Left ventricle myocardium inferior (tissue), 1 donor: Measurements from ENCODE around the gene OR52J3. TPM values are rescaled to one million over a fixed set of nuclear protein-coding genes. Genes with fewer than 3 reads are reported as not detected.

ENCODE experiments used
- DNase-seq: peaks from one replicate; pipeline ENCODE4 v3.0.0-alpha.2; 2020
- H3K27ac ChIP-seq: fragments of 200-600 bp; replicated peaks from 2 replicates; pipeline ENCODE4 v1.8.0; 2021
- H3K27me3 ChIP-seq: fragments of 200-600 bp; 2 replicates; pipeline ENCODE4 v1.8.0; 2021; ENCODE audit warnings: low read depth
- H3K36me3 ChIP-seq: fragments of 200-600 bp; 2 replicates; pipeline ENCODE4 v1.8.0; 2021
- H3K4me1 ChIP-seq: fragments of 200-600 bp; 2 replicates; pipeline ENCODE4 v1.8.0; 2021
- H3K4me3 ChIP-seq: fragments of 200-600 bp; 2 replicates; pipeline ENCODE4 v1.8.0; 2021; ENCODE audit warnings: mild to moderate bottlenecking, moderate library complexity
- H3K9me3 ChIP-seq: fragments of 200-600 bp; replicated peaks from 2 replicates; pipeline ENCODE4 v1.8.0; 2021
- CTCF ChIP-seq: fragments of 200-600 bp; IDR thresholded peaks from 2 replicates; pipeline ENCODE4 v1.8.0; 2021; ENCODE audit warnings: antibody characterized with exemption, mild to moderate bottlenecking, borderline replicate concordance
- intact Hi-C: fragments of 100-400 bp; cut with micrococcal nuclease; formaldehyde crosslinking; loops from one replicate; pipeline ENCODE4 v1.11.0; 2022
- total RNA-seq: library from RNA; stranded (reverse); fragmentation: NEBNext Ultra II Directional; extraction: Animal tissue kit (Norgen Biotek cat#: 25700); gene quantifications from one replicate; pipeline ENCODE4 v1.2.1, GENCODE V29; 2021
- donor health status: DM: no; HTN: yes; CAD: no; lungs with severe emphysema.

Gene OR52J3
- total RNA-seq, 1 donor from 2014 or later = not detected

- Histone ChIP-seq H3K4me1 (no peaks in the 10 kb centered on the region), H3K4me3 (no peak overlapping the region), H3K27me3 (no peaks in the 10 kb centered on the region), H3K36me3 (no peaks in the 10 kb centered on the region), H3K27ac (no peak overlapping the region), H3K9me3 (no peaks in the 10 kb centered on the region)
- intact Hi-C loops = no loop called here
- TF ChIP-seq CTCF = no peak
- no peak for DNase-seq
Measured at GRCh38 chr11:5071799-5072198, 25.5 kb downstream of the OR52J3 start.

GRCh38 chr11:5081405-5081804, 35.1 kb downstream of the OR52J3 start:
- no peaks in the 10 kb centered on the region for H3K4me1 ChIP-seq
- H3K27ac ChIP-seq = no peak overlapping the region
- H3K27me3 ChIP-seq = no peaks in the 10 kb centered on the region
- H3K4me3 ChIP-seq = no peak overlapping the region
- TF ChIP-seq CTCF = no peak
- intact Hi-C loops = no loop called here
- no peak for DNase-seq
- no peaks in the 10 kb centered on the region for H3K36me3 ChIP-seq
- no peaks in the 10 kb centered on the region for H3K9me3 ChIP-seq

- Histone ChIP-seq H3K4me3 (no peak overlapping the region), H3K27ac (no peak overlapping the region), H3K36me3 (no peaks in the 10 kb centered on the region), H3K9me3 (no peaks in the 10 kb centered on the region), H3K4me1 (no peaks in the 10 kb centered on the region), H3K27me3 (no peaks in the 10 kb centered on the region)
- DNase-seq = no peak
- no peak for TF ChIP-seq CTCF
- intact Hi-C loops = no loop called here
Measured at GRCh38 chr11:5083602-5084001, 37.3 kb downstream of the OR52J3 start.

- H3K27ac ChIP-seq = no peak overlapping the region
- intact Hi-C loops = no loop called here
- H3K4me3 ChIP-seq = no peak overlapping the region
- H3K4me1 ChIP-seq = no peaks in the 10 kb centered on the region
- no peaks in the 10 kb centered on the region for H3K9me3 ChIP-seq
- H3K36me3 ChIP-seq = no peaks in the 10 kb centered on the region
- H3K27me3 ChIP-seq = no peaks in the 10 kb centered on the region
- no peak for TF ChIP-seq CTCF
- no peak for DNase-seq
Measured at GRCh38 chr11:5088556-5088955, 42.2 kb downstream of the OR52J3 start.

- intact Hi-C loops = no loop called here
- H3K9me3 ChIP-seq = no peaks in the 10 kb centered on the region
- H3K36me3 ChIP-seq = no peaks in the 10 kb centered on the region
- H3K27me3 ChIP-seq = no peaks in the 10 kb centered on the region
- DNase-seq = no peak
- no peak overlapping the region for H3K4me3 ChIP-seq
- no peaks in the 10 kb centered on the region for H3K4me1 ChIP-seq
- no peak for TF ChIP-seq CTCF
- H3K27ac ChIP-seq = no peak overlapping the region
Measured at GRCh38 chr11:5090668-5091067, 44.3 kb downstream of the OR52J3 start.
